GM19193 (cell line): ENCODE measurements around the gene ZNF536.

Experiments
- POLR2A ChIP-seq: IDR thresholded peaks from 4 replicates; pipeline ENCODE4 v1.6.1; 2011; ENCODE audit not compliant: insufficient read depth, insufficient read length; ENCODE audit errors: extremely low read depth

ZNF536 gene

GRCh38 chr19:30519607-30520205 is 147.5 kb downstream of the ZNF536 start:
- TF ChIP-seq POLR2A, result no peak

- no peak for TF ChIP-seq POLR2A
These were observed 148.7 kb downstream of the ZNF536 start for GRCh38 chr19:30520735-30521479.

GRCh38 chr19:30521937-30522336 is 149.8 kb downstream of the ZNF536 start:
- no peak for TF ChIP-seq POLR2A

GRCh38 chr19:30522341-30522740 is 150.2 kb downstream of the ZNF536 start:
- no peak for TF ChIP-seq POLR2A

GRCh38 chr19:30523791-30524190 is 151.6 kb downstream of the ZNF536 start:
- TF ChIP-seq POLR2A, result no peak

GRCh38 chr19:30525383-30525782 is 153.2 kb downstream of the ZNF536 start:
- TF ChIP-seq POLR2A, result no peak

GRCh38 chr19:30528919-30529318 is 156.7 kb downstream of the ZNF536 start:
- TF ChIP-seq POLR2A, result no peak

- TF ChIP-seq POLR2A, result no peak
These were observed 157.7 kb downstream of the ZNF536 start for GRCh38 chr19:30529876-30530275.

GRCh38 chr19:30530751-30531150 is 158.6 kb downstream of the ZNF536 start:
- no peak for TF ChIP-seq POLR2A

- TF ChIP-seq POLR2A, result no peak
These were observed 162.8 kb downstream of the ZNF536 start for GRCh38 chr19:30535011-30535410.

GRCh38 chr19:30536975-30537374 is 164.8 kb downstream of the ZNF536 start:
- TF ChIP-seq POLR2A, result no peak

GRCh38 chr19:30539315-30539714 is 167.1 kb downstream of the ZNF536 start:
- no peak for TF ChIP-seq POLR2A

- no peak for TF ChIP-seq POLR2A
These were observed 167.8 kb downstream of the ZNF536 start for GRCh38 chr19:30539981-30540380.

- no peak for TF ChIP-seq POLR2A
These were observed 168.6 kb downstream of the ZNF536 start for GRCh38 chr19:30540761-30541160.

- TF ChIP-seq POLR2A, result no peak
These were observed 169.4 kb downstream of the ZNF536 start for GRCh38 chr19:30541575-30541974.

GRCh38 chr19:30543243-30543945 is 171.2 kb downstream of the ZNF536 start:
- no peak for TF ChIP-seq POLR2A
